Measurements from ENCODE around the gene KLC1. TPM values are rescaled to one million over a fixed set of nuclear protein-coding genes. Genes with fewer than 3 reads are reported as not detected.

Gene KLC1
- total and polyA plus RNA-seq, 10 of the 15 experiments (the other 5 are each of a cell fraction or from before 2014, with no cell fraction given): 5.5 to 137 (median 76.1) TPM

- TF ChIP-seq ZBTB4 (CRISPR knock-in tag; IDR thresholded peaks at IDR 0.05): no peak
- TF ChIP-seq YBX1 (IDR thresholded peaks at IDR 0.05): no peak
- no peak for TF ChIP-seq EGR1 (IDR thresholded peaks at IDR 0.05; ENCODE audit: borderline replicate concordance in 1 of 2, low read depth in 2 of 2, low read length in 2 of 2)
- TF ChIP-seq PAX5 (IDR thresholded peaks at IDR 0.05; ENCODE audit: borderline replicate concordance, low read depth, low read length): no peak
- TF ChIP-seq HDGF (IDR thresholded peaks at IDR 0.05): no peak
- TF ChIP-seq SUPT20H (IDR thresholded peaks at IDR 0.05; ENCODE audit: borderline replicate concordance, control insufficient read depth, low read depth, low read length): no peak
- TF ChIP-seq NFIC (IDR thresholded peaks at IDR 0.05; ENCODE audit: low read depth, low read length): no peak
- TF ChIP-seq NFYA (IDR thresholded peaks at IDR 0.05; ENCODE audit: borderline replicate concordance, low read depth, low read length): no peak
Measured at GRCh38 chr14:103734081-103734888, 105.3 kb downstream of the KLC1 start (continued).

- Histone ChIP-seq H3K4me3 (no peak overlapping the region), H3K9me3 (replicated peaks; ENCODE audit: control insufficient read depth, insufficient read depth, low read length) (no peaks in the 10 kb centered on the region), H3K9ac (ENCODE audit: control insufficient read depth, insufficient read depth, low read length) (no peak overlapping the region), H3K4me1 (ENCODE audit: control insufficient read depth, insufficient read depth, low read length) (no peaks in the 10 kb centered on the region), H3K79me2 (ENCODE audit: control insufficient read depth, insufficient read depth, low read length) (no peaks in the 10 kb centered on the region), H3K4me2 (ENCODE audit: control insufficient read depth, insufficient read depth) (no peak overlapping the region), H4K20me1 (ENCODE audit: control insufficient read depth, insufficient read depth) (no peaks in the 10 kb centered on the region), H3K36me3 (ENCODE audit: control insufficient read depth in 2 of 2, insufficient read depth in 2 of 2, low read length in 1 of 2) (peaks cover 3 to 8% of the 10 kb centered on the region in 2 experiments; a peak in 3 of 4 replicates), H3K27ac (ENCODE audit: control insufficient read depth, insufficient read depth) (no peak overlapping the region), H2AFZ (ENCODE audit: control insufficient read depth, low read depth, low read length) (no peak overlapping the region), H3K27me3 (replicated peaks in 1 of 2; ENCODE audit: control insufficient read depth in 2 of 2, insufficient read depth in 2 of 2, low read length in 1 of 2) (no peaks in the 10 kb centered on the region)
- no peak for ATAC-seq
- intact Hi-C loops (cut with micrococcal nuclease; ENCODE audit: unreplicated experiment): no loop called here
- 90% methylated on average over 12 of the region's 12 CpGs for WGBS (ENCODE audit: insufficient coverage, insufficient replicate concordance, low lambda C conversion rate, missing lambda C conversion rate)
- ChIA-PET RAD21 (ENCODE audit: unreplicated experiment) (no interaction called here), SMC1A (ENCODE audit: uncharacterized antibody, unreplicated experiment) (no interaction called here), CTCF (no interaction called here), POLR2A (no interaction called here)
- in situ Hi-C loops (cut with MboI): no loop called here
- no TSS peak for BruUV-seq (replicated peaks)
- DNase-seq (ENCODE audit: low read depth, low spot score): no peak
- FAIRE-seq: no peak
- no peak for TF ChIP-seq ZNF217 (IDR thresholded peaks at IDR 0.05)
- no peak for TF ChIP-seq RCOR1 (conservative IDR thresholded peaks at IDR 0.05; ENCODE audit: low read depth, low read length)
- no peak for TF ChIP-seq SIN3A (IDR thresholded peaks at IDR 0.05; ENCODE audit: low read depth, low read length)
- TF ChIP-seq USF2 (IDR thresholded peaks at IDR 0.05; ENCODE audit: borderline replicate concordance, low read depth, low read length): no peak
- TF ChIP-seq BCL11A (IDR thresholded peaks at IDR 0.05; ENCODE audit: low read depth, low read length): no peak
- TF ChIP-seq BCLAF1 (IDR thresholded peaks at IDR 0.05): no peak
- TF ChIP-seq SMAD5 (IDR thresholded peaks at IDR 0.05; ENCODE audit: low read depth): no peak
- no peak for TF ChIP-seq RAD51 (IDR thresholded peaks at IDR 0.05)
- TF ChIP-seq NFYA (IDR thresholded peaks at IDR 0.05; ENCODE audit: borderline replicate concordance, low read depth, low read length): no peak
- TF ChIP-seq STAT3 (IDR thresholded peaks at IDR 0.05; ENCODE audit: low read depth, low read length): no peak
Measured at GRCh38 chr14:103735022-103735421, 106.0 kb downstream of the KLC1 start.

Measured in GM12878 (cell line).